Endothelial cell (in vitro differentiated cells): ENCODE results near the gene PDK1. TPM values are rescaled to one million over a fixed set of nuclear protein-coding genes. Genes with fewer than 3 reads are reported as not detected.
"Not testable (repeated sequence)": the region's sequence is repeated elsewhere in the genome, so short reads cannot be mapped to it uniquely, and the experiment has no call there.

ENCODE experiments used
- DNase-seq: peaks from one replicate; pipeline ENCODE4 v3.0.0; 2021; ENCODE audit warnings: low spot score
- H3K27ac Mint-ChIP-seq: one replicate; pipeline ENCODE4 v1.8.0; 2021; ENCODE audit warnings: mixed read lengths, inconsistent platforms; ENCODE audit not compliant: unreplicated experiment
- H3K27me3 Mint-ChIP-seq: one replicate; pipeline ENCODE4 v1.8.0; 2021; ENCODE audit warnings: mild to moderate bottlenecking, moderate library complexity, mixed read lengths, inconsistent platforms; ENCODE audit not compliant: unreplicated experiment
- H3K36me3 Mint-ChIP-seq: one replicate; pipeline ENCODE4 v1.8.0; 2021; ENCODE audit warnings: mild to moderate bottlenecking, low read depth, mixed read lengths, inconsistent platforms; ENCODE audit not compliant: unreplicated experiment
- H3K4me1 Mint-ChIP-seq: one replicate; pipeline ENCODE4 v1.8.0; 2021; ENCODE audit warnings: mild to moderate bottlenecking, mixed read lengths, inconsistent platforms; ENCODE audit not compliant: unreplicated experiment
- H3K4me3 Mint-ChIP-seq: one replicate; pipeline ENCODE4 v1.8.0; 2021; ENCODE audit warnings: mild to moderate bottlenecking, mixed read lengths, inconsistent platforms; ENCODE audit not compliant: unreplicated experiment
- H3K9me3 Mint-ChIP-seq: one replicate; pipeline ENCODE4 v1.8.0; 2021; ENCODE audit warnings: mixed read lengths, inconsistent platforms; ENCODE audit not compliant: unreplicated experiment
- total RNA-seq: library from RNA; stranded (reverse); fragmentation: NEBNext Ultra II Directional; extraction: Animal tissue kit (Norgen Biotek cat#: 25700); gene quantifications from one replicate; pipeline ENCODE4 v1.2.1, GENCODE V29; 2021; ENCODE audit not compliant: unreplicated experiment
- TF ChIP-seq, protein P1 (sequence below): fragments of 200-600 bp; sonication (generic); IDR thresholded peaks from one replicate; pipeline ENCODE4 v1.5.0; 2021; ENCODE audit warnings: antibody characterized with exemption; ENCODE audit not compliant: unreplicated experiment

The PDK1 gene
- total RNA-seq, 1 donor from 2014 or later, result 16.4 TPM

DNA sequence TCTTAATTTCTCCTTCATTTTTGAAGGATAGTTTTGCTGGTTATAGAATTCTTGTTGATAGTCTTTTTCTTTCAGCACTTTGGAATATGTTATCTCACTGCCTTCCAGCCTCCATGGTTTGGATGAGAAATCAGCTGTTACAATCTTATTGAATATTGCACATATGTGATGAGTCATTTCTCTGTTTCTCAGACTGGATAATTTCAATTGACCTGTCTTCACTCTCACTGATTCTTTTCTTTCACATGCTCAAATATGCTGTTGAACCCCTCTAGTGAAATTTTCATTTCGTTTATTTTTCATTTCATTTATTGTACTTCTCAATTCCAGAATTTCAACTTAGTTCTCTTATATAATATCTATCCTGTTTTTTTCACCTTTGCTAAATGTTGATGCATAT lies 22.2 kb downstream of the PDK1 start:
- H3K4me3 Mint-ChIP-seq, result peak overlapping the region; percentile 5
- H3K27me3 Mint-ChIP-seq, result peaks cover 2% of the 10 kb centered on the region
- TF ChIP-seq, protein P1, sequence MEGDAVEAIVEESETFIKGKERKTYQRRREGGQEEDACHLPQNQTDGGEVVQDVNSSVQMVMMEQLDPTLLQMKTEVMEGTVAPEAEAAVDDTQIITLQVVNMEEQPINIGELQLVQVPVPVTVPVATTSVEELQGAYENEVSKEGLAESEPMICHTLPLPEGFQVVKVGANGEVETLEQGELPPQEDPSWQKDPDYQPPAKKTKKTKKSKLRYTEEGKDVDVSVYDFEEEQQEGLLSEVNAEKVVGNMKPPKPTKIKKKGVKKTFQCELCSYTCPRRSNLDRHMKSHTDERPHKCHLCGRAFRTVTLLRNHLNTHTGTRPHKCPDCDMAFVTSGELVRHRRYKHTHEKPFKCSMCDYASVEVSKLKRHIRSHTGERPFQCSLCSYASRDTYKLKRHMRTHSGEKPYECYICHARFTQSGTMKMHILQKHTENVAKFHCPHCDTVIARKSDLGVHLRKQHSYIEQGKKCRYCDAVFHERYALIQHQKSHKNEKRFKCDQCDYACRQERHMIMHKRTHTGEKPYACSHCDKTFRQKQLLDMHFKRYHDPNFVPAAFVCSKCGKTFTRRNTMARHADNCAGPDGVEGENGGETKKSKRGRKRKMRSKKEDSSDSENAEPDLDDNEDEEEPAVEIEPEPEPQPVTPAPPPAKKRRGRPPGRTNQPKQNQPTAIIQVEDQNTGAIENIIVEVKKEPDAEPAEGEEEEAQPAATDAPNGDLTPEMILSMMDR, result no peak
- H3K27ac Mint-ChIP-seq, result no peak overlapping the region
- peaks cover 7% of the 10 kb centered on the region for H3K4me1 Mint-ChIP-seq
- no peak for DNase-seq
- H3K9me3 Mint-ChIP-seq, result peaks cover 9% of the 10 kb centered on the region
- H3K36me3 Mint-ChIP-seq, result peaks cover 39% of the 10 kb centered on the region

DNA sequence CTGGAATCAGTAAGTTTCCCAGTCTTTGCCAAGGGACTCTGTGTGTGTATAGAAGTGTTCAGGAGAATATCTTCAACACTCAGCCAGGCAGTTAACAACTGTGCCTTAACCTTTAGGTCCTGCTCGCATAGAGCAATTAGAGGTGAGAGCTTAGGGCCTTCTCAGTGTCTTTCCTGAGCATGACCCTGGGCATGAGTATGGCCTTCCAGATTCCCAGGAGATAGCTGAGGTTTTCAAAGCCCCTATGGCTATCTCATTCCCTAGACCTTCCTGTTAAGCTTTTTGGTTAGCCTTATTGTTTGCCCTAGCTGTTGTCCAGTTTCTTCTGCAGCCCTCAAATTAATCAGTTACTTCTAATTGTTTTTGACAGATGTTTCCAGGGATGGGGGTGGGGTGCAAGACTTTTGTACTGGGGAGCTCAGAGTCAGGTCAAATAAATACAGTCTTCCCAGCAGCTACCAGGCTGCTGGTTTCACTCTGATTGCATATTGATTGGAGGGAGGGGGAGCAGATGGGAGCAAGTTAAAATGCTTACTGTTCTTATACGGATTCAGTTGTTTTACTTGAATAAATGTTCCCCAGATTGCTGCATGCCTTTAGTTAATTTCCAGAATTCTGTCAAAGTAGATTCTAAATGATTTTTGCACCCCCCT lies 23.1 kb downstream of the PDK1 start:
- TF ChIP-seq, protein P1, result no peak
- peaks cover 2% of the 10 kb centered on the region for H3K27me3 Mint-ChIP-seq
- peaks cover 7% of the 10 kb centered on the region for H3K4me1 Mint-ChIP-seq
- H3K36me3 Mint-ChIP-seq, result peaks cover 34% of the 10 kb centered on the region
- H3K4me3 Mint-ChIP-seq, result no peak overlapping the region
- peaks cover 9% of the 10 kb centered on the region for H3K9me3 Mint-ChIP-seq
- H3K27ac Mint-ChIP-seq, result no peak overlapping the region
- DNase-seq, result no peak

DNA sequence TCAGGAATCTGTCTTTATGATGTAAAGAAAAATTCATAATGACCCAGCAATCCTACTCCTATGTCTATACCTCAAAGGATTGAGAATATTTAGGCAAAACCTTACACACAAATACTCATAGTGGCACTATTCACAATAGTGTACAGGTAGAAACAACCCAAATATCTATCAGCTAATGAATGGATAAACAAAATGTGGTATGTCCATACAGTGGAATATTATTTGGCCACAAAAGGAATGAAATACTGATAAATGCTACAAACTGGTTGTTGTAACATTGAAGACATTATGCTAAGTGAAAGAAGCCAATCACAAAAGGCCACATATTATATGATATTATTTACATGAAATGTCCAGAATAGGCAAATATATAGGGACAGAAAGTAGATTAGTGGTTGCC lies 24.7 kb downstream of the PDK1 start:
- Mint-ChIP-seq H3K9me3 (peaks cover 9% of the 10 kb centered on the region), H3K4me3 (no peak overlapping the region), H3K4me1 (peaks cover 7% of the 10 kb centered on the region), H3K27me3 (peaks cover 2% of the 10 kb centered on the region), H3K36me3 (peaks cover 23% of the 10 kb centered on the region), H3K27ac (no peak overlapping the region)
- no peak for DNase-seq
- TF ChIP-seq, protein P1, result no peak

DNA sequence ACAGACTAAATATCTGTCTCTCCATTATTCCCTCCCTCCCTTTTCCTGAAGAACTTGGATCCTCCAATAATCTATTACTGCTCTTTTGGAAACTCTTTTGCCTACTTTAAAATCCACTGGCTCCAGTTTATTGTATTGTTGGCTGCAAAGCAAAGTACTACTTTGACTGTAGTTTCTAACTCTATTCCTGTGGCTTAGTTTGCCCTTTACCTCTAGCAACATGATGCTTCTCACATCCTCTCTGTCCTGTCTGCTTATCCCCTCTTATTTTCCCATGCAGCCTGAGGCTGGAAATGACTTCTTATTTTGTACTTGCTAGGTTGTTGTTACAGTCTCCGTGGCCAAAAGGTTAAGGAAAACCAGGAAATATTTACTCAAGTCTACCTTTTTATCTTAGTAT lies 26.8 kb downstream of the PDK1 start:
- H3K4me3 Mint-ChIP-seq, result no peak overlapping the region
- H3K27me3 Mint-ChIP-seq, result peaks cover 2% of the 10 kb centered on the region
- peaks cover 4% of the 10 kb centered on the region for H3K9me3 Mint-ChIP-seq
- H3K36me3 Mint-ChIP-seq, result peaks cover 38% of the 10 kb centered on the region
- TF ChIP-seq, protein P1, result no peak
- DNase-seq, result no peak
- peaks cover 7% of the 10 kb centered on the region for H3K4me1 Mint-ChIP-seq
- no peak overlapping the region for H3K27ac Mint-ChIP-seq

DNA sequence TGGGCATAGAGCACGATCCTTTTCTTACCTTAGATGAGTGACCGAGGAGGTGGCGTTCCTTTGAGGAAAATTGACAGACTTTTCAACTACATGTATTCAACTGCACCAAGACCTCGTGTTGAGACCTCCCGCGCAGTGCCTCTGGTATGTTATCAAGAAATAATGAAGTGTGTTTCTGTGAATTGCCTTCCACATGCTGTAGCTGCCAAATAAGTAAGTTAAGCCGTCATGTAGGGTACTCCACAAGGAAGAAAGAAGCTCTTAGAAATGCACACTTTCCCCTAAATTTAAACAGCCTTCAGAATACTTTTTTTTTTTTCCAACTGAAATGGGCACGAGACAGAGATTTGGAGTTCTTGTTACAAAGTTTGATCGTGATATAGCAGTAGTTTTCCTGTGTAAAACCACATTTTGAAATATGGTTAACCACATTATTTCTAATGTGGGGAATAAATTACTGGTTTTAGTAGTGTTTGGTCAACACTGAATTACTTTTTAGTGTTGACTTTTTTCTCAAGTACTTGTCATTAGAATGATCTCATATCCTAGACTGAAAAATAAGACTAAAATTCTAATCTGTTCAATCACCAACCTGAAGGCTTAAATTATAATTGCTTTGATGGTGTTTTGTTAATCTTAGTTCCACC lies 30.5 kb downstream of the PDK1 start:
- TF ChIP-seq, protein P1, result no peak
- Mint-ChIP-seq H3K27me3 (peaks cover 5% of the 10 kb centered on the region), H3K36me3 (peaks cover 66% of the 10 kb centered on the region), H3K27ac (no peak overlapping the region), H3K4me1 (peaks cover 4% of the 10 kb centered on the region), H3K9me3 (peaks cover 8% of the 10 kb centered on the region), H3K4me3 (peak overlapping the region; percentile 71)
- no peak for DNase-seq

DNA sequence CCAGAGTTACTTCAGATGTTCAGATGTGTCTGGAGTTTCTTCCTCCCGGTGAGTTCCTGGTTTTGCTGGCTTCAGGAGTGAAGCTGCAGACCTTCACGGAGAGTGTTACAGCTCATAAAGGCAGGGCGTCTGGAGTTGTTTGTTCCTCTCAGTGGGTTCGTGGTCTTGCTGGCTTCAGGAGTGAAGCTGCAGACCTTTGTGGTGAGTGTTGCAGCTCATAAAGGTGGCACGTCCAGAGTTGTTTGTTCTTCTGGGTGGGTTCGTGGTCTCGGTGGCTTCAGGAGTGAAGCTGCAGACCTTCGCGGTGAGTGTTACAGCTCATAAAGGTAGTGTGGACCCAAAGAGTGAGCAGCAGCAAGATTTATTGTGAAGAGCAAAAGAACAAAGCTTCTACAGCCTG lies 31.3 kb downstream of the PDK1 start:
- Mint-ChIP-seq H3K36me3 (peaks cover 66% of the 10 kb centered on the region), H3K4me3 (peak overlapping the region; percentile 18)
- H3K4me1 Mint-ChIP-seq, H3K27me3 Mint-ChIP-seq, H3K9me3 Mint-ChIP-seq, H3K27ac Mint-ChIP-seq, DNase-seq: not testable (repeated sequence)
